GM12892 (cell line): ENCODE measurements around the gene CADM1.

Source experiments
- DNase-seq: peaks from one replicate; pipeline ENCODE4 v3.0.0; 2011; ENCODE audit not compliant: insufficient read length
- FAIRE-seq: peaks from 2 replicates; lab custom pipeline; 2011; peaks lifted over from hg19 to GRCh38; lab: Jason Lieb, UNC
- POLR2A ChIP-seq: IDR thresholded peaks from 2 replicates; pipeline ENCODE4 v1.6.1; 2011; ENCODE audit warnings: low read depth, low read length, control low read depth
- POLR2AphosphoS5 ChIP-seq: IDR thresholded peaks from 2 replicates; pipeline ENCODE4 v1.6.1; 2011; ENCODE audit warnings: low read depth, low read length, control low read depth
- TAF1 ChIP-seq: IDR thresholded peaks from 2 replicates; pipeline ENCODE4 v1.6.1; 2011; ENCODE audit warnings: low read depth, mild to moderate bottlenecking, control low read depth, low read length, borderline replicate concordance

Gene CADM1

GRCh38 chr11:115409691-115410220, 94.5 kb downstream of the CADM1 start:
- FAIRE-seq (peak; percentile 76), DNase-seq (no peak)
- TF ChIP-seq POLR2AphosphoS5: no peak
- TF ChIP-seq TAF1: no peak
- no peak for TF ChIP-seq POLR2A

DNA sequence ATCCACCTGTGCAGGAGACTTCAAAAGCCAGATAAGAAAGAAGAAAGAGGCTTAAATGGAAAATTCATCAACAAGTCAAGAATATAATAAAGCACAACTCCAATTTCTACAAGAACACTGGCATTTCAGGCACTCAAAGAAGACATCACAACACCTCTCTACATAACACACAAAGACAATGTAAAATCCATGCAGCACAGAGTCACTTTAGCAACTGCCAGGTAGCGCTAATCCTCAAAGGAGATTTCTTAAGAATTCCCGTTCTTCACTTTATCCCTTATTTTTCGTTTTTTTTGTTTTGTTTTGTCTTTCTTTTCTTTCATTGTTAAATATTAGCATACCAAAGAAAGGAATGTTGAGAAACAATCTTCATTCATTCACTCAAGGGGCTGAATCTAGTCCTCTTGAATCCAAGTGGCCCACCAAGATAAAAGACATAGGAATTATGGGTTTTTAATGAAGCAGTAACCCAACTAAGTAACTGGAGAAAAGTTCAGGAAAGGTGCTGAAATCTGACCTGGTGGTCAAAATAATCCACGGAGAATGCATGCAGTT, 95.0 kb downstream of the CADM1 start:
- no peak for DNase-seq
- no peak for TF ChIP-seq TAF1
- no peak for TF ChIP-seq POLR2A
- TF ChIP-seq POLR2AphosphoS5: no peak
- FAIRE-seq: no peak

DNA sequence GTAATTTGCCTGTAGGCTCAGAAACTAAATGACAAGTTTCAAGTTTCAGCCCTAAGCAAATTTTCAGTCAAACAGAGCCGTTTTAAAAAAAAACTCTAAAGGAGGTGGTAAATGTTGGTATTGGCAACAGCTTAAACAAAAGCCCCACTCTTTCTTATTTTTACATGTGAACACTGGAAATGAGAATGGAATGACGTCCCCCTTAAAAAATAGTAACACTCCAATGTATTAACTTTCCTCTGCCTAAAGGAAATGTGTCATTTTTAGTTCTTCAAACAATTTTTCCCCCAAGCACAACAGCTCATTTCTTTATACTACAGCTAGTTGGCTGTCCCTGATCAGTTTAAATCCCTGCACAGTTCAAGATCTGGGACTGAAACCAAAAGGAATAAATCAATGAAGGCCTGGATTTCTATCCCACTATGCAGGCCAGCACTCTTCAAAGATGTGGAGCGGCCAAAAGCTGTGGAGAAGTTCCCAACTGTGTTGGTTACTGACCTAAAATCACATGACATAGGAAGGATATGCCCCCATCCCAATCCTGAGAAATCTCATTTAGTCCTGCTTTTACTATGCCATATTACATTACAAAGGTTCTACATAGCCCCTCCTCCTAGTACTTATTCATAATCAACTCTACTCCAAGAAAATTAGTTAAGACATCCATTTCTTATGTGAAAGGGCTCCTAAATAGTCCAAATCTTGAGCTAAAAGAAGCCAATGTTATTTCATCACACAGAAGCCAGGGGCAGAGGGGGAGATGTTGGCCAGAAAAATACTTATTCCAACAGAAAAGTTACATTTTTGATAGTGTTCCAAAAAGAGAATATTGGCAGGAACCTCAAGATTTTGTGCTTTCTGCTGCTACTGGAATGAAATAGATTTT, 95.9 kb downstream of the CADM1 start:
- FAIRE-seq (no peak), DNase-seq (no peak)
- TF ChIP-seq POLR2AphosphoS5: no peak
- TF ChIP-seq POLR2A: no peak
- TF ChIP-seq TAF1: no peak

- TF ChIP-seq POLR2A (no peak), TAF1 (no peak), POLR2AphosphoS5 (no peak)
Observed at GRCh38 chr11:115407496-115407895, 96.7 kb downstream of the CADM1 start.

GRCh38 chr11:115406404-115406803, 97.8 kb downstream of the CADM1 start:
- no peak for DNase-seq
- TF ChIP-seq POLR2AphosphoS5 (no peak), TAF1 (no peak), POLR2A (no peak)
- FAIRE-seq: no peak

More at GRCh38 chr11:115407496-115407895, 96.7 kb downstream of the CADM1 start:
- DNase-seq (no peak), FAIRE-seq (no peak)

DNA sequence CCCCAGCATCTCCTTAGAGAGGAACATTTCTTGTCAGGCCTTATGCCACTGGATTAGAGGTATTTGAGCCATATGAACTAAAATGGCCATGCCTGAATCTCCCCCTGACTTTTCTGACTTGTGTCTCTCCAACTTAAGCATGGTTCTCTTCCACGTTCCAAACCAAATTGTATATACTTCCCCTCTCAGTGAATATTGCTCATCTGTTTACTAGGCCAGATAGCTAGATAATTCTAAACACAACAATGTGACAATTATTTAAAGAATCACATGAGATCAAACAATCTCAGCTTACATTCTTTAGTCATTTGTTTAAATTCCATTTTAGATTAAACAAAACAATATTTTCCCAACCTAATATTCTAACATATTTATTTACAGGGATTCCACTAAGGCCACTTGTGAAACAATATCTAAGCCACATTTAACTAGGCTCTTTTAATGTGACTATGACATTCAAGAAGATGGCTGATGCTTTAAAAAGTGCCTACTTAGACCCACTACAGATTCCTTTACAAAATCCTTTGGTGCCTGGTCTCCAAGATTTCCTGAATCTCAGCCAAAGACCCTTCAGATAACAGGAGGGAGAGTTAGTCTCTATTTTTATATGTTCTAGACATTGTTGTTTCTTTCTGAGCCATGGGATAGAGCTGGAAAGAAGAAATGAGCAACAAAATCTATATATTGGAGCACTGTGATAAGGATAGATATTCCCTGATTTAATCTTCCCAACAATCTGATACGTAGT, 105.7 kb downstream of the CADM1 start:
- no peak for DNase-seq
- FAIRE-seq: no peak
- TF ChIP-seq POLR2A (no peak), POLR2AphosphoS5 (no peak), TAF1 (no peak)

DNA sequence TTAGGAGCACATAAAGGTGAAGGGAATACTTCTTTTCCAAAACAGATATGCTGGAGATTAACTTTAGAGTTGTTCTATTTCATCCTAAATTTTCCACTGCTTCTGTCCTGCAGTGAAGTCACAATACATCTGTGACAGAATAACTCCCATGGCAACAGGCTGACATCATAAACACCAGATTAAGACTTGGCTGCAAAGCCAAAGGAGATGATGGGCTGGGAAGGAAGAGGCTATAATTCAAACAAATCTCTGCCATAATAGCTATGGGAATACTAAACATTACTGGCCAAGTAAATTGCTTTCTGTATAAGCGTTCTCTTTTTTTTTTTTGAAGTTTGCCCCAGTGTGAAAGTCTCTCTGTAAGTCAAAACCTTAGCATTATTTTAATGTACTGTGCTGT, 107.7 kb downstream of the CADM1 start:
- DNase-seq (no peak), FAIRE-seq (no peak)
- no peak for TF ChIP-seq TAF1

GRCh38 chr11:115393950-115394349, 110.3 kb downstream of the CADM1 start:
- FAIRE-seq (no peak), DNase-seq (no peak)
- TF ChIP-seq POLR2A: no peak
- TF ChIP-seq POLR2AphosphoS5: no peak
- TF ChIP-seq TAF1: no peak

DNA sequence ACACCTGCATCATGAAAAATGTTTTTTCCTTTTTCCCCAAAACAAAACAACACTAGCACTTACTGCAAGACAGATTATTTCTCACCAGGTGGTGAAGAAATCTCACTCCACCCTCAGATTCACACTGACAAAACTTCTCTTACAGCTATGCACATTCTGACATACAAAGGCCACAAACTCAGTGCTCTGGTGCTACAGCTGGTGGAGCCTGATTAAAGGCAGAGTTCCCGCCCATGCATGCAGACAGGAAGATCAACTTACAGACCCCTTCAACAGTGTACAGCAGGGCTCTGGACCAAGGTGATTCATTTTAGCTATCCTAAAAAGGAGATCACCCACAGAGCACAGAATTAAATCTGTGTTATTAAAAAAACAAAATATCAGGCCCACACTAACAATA, 112.6 kb downstream of the CADM1 start:
- FAIRE-seq (peak; percentile 63), DNase-seq (no peak)
- TF ChIP-seq TAF1: no peak
- no peak for TF ChIP-seq POLR2A
- TF ChIP-seq POLR2AphosphoS5: no peak

GRCh38 chr11:115391160-115391559, 113.1 kb downstream of the CADM1 start:
- TF ChIP-seq TAF1 (no peak), POLR2AphosphoS5 (no peak), POLR2A (no peak)
- FAIRE-seq (no peak), DNase-seq (no peak)

DNA sequence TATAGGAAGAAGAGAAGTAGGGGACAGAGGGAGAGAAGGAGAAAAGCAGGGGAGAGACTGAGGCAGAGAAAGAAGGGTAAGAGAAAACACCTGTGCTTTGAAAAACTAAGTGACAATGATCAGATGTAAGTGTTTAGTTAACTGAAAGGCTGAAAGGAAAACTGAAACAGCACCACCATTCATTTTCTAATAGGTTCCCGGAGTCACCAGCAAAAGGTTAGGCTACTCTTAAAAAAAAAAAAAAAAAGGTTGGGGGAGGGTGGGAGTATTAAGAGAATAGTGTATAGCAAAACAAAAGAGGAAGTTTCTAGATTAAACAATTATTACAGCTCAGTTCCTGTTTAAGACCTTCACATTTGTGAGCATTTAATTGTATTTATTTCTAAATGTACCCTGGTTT, 113.8 kb downstream of the CADM1 start:
- no peak for DNase-seq
- TF ChIP-seq TAF1 (no peak), POLR2A (no peak), POLR2AphosphoS5 (no peak)

DNA sequence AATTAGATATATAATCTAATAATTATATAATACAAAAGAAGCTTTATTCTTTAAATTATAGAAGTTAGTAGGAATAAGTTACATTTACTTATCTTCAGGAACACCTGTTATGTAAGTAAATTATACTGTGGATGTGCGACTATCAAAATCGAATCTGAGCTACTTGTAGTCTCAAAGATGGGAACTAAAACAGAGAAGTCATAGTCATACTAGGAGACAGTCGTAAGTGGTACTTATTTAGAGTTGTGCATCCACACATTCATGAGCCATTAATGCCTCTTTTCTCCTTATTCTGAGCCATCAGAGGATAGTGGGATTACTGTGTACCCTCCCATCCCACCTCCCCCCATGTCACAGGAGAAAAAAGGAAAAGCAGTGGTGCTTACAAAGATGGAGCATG, 114.4 kb downstream of the CADM1 start:
- no peak for DNase-seq
- FAIRE-seq: peak; percentile 84
- TF ChIP-seq POLR2A (no peak), POLR2AphosphoS5 (no peak), TAF1 (no peak)

More for the DNA sequence above, 113.8 kb downstream of the CADM1 start:
- peak; percentile 21 for FAIRE-seq
